ENCODE measurements around the gene DNAAF2. TPM values are rescaled to one million over a fixed set of nuclear protein-coding genes. Genes with fewer than 3 reads are reported as not detected.
"Not testable (repeated sequence)": the region's sequence is repeated elsewhere in the genome, so short reads cannot be mapped to it uniquely, and the experiment has no call there.

Gene DNAAF2
- total RNA-seq, 1 donor from 2014 or later, result 17.2 TPM

DNA sequence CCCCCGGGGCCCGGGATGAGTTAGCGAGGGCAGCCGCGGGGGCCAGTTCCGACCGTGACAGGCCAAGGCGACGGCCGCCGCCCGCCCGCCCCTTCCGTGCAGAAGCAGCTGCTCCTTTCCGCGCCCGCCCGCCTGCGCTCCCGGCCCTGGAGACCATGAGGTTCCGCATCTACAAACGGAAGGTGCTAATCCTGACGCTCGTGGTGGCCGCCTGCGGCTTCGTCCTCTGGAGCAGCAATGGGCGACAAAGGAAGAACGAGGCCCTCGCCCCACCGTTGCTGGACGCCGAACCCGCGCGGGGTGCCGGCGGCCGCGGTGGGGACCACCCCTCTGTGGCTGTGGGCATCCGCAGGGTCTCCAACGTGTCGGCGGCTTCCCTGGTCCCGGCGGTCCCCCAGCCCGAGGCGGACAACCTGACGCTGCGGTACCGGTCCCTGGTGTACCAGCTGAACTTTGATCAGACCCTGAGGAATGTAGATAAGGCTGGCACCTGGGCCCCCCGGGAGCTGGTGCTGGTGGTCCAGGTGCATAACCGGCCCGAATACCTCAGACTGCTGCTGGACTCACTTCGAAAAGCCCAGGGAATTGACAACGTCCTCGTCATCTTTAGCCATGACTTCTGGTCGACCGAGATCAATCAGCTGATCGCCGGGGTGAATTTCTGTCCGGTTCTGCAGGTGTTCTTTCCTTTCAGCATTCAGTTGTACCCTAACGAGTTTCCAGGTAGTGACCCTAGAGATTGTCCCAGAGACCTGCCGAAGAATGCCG lies 13.7 kb downstream of the DNAAF2 start:
- peak; percentile 49 for DNase-seq

DNA sequence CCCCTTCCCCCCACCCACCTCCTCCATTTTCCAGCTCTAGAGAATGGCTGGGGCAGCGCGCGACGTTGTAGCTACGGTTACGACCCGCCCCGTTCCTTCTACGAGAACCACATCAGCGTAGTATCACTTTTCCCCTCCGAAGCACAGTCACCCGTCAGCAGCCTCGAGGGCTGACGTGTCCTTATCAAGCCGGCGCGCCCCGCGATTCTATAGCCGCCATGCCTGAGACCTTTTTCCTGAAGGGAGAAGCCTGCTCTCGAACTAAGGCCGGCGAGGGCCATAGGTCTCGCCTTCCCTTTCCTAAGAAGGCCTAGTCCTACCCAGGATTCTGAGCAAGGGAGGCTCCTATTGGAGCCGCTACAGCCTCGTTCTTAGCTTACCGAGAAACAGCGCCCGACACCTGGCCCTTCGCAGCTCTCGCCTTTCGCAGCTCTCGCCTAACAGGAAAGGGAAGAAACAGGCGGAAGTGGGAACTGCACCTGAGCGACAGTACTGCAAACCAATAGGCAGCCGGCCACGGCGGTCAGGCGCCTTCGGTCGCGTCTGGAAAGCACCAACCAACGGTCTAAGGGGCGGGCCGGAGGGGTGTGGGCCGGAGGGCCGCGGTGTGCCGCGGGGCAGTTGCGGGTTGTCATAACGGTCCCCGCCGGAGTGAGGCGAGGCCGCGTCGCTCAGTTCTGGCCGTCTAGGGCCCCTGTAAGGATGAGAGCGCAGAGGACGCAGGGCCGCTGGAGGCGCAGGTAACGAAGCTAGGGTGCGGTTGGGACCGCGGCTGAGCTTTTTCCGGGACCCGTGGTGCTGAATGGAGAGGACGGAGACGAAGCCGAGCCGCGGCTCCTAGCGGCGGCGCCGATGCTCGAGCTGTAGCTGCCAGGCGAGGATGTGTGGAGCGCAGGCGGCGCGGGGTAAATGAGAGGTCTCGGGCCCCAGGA lies 14.6 kb downstream of the DNAAF2 start, which contains the start of the genes MGAT2 and RPL36AL:
MGAT2 (plus strand) TSS at position 618 of the 932 bp plus-strand sequence. CDS start 470 bp downstream, outside the sequence.
RPL36AL (minus strand) TSS at position 445 of the 932 bp plus-strand sequence. CDS start 1,522 bp downstream, outside the sequence.
- peak; percentile 97 for DNase-seq

DNA sequence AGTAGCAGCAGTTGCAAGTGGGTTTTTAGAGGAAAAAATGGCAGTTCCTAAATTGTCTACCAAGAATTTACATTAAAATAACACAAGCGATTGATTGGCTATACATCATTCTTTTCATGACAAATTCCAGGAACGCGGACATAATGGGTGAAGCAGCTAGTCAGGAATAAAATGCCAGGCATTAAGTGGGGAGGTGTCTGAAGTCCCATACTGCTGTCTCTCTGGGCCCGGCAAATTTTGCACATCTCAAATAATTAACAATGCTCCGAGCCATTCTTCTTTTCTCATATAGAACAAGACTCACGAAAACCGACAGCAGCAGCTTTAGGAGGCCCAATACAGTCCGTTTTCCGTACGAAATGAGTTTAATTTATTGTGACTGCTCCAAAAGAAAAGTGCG lies 15.3 kb downstream of the DNAAF2 start:
- no peak for DNase-seq

DNA sequence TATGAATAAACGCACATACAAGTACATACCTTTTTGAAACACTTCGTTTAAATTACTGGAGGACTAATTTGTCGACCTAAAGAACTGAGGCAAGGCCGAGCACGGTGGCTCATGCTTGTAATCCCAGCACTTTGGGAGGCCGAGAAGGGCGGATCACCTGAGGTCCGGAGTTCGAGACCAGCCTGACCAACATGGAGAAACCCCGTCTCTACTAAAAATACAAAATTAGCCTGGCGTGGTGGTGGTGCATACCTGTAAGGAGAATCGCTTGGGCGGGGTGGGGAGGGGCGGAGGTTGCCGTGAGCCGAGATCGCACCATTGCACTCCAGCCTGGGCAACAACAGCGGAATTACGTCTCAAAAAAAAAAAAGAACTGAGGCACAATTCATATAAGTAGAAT lies 15.8 kb downstream of the DNAAF2 start:
- not testable (repeated sequence) for DNase-seq

DNA sequence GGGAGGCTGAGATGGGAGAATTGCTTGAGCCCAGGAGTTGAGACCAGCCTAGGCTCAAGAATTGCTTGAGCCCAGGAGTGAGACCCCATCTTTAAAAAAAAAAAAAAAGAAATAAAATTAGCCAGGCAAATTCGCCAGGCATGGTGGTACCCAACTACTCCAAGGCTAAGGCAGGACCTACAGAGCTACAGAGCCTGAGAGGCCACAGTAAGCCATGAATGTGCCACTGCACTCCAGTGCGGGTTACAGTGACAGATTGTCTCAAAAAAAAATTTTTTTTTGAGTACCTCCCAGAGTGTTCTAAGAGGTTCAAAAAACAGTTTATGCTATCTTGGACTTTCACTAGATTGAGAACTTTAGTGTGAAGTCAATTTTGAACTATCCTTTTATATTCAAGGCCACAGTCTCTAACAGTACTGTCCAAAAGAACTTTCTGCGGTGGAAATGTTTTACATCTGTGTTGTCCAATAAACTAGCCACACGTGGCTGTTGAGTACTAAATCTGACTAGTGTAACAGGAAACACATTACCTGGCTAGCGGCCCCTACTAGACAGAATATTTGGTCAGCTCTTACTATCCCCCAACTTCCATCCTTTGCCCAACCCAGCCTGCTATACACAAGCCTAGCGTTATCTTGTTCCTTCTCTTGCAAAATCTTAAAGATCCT lies 17.1 kb downstream of the DNAAF2 start:
- no peak for DNase-seq

DNA sequence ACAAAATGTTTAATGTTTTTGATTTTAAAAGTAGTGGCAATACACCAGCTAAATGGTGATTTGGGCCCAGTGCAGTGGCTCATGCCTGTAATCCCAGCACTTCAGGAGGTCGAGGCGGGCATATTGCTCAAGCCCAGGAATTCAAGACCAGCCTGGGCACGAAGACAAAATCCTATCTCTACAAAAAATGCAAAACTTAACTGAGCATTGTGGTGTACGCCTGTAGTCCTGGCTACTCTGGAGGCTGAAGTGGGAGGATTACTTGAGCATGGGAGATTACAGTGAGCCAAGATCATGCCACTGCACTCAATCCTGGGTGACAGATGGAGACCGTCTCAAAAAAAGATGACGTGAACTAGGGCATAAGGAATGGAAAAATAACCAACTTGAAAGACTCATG lies 19.3 kb downstream of the DNAAF2 start:
- no peak for DNase-seq

DNA sequence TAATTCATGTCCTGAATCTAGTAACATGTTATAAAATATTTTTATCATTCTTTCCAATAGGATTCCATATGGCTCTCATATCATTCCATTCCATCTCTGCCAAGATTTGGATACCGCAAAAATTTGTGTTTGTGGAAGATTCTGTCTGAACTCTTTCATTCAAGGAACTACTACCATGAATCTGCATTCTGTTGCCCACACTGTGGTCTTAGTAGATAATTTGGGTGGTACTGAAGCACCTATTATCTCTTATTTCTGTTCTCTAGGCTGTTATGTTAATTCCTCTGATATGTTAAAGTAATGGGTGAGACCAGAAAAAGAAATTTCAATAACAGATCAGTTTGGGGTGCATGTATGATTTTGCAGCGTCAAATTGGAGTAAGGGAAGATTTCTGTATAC lies 20.8 kb downstream of the DNAAF2 start:
- DNase-seq, result no peak

DNA sequence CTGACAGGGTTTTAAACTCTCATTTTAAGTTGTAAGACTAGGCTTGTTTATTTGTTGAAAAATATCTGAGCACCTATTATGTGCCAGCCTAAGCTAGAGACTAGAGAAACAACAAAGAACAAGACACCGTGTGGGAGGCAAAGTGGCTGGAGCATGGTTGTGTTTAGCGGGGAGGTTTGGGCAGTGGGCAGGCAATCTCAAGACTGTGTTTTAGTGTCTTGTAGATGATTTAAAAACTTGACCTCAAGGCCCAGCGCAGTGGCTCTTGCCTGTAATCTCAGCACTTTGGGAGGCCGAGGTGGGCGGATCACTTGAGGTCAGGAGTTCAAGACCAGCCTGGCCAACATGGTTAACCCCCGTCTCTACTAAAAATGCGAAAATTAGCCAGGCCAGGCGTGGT lies 22.4 kb downstream of the DNAAF2 start:
- no peak for DNase-seq

DNA sequence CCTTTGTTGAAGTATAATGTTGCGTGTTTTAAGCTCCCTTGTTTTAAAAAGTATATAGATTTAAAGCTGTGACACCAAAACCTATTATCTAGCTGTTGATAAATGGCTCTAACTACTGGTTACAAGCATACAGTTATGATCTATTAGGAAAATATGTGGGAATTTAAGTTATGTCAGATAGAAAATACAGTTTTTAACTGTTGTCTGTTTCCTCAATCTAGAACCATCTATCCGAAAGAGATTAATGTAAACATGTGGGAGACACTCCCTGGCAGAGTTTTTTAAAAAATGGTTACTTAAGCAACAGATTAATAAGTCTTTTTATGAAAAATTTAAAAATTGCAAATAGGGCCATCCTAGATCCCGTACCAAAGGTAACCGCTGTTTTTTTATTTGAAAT lies 22.8 kb downstream of the DNAAF2 start:
- no peak for DNase-seq

DNA sequence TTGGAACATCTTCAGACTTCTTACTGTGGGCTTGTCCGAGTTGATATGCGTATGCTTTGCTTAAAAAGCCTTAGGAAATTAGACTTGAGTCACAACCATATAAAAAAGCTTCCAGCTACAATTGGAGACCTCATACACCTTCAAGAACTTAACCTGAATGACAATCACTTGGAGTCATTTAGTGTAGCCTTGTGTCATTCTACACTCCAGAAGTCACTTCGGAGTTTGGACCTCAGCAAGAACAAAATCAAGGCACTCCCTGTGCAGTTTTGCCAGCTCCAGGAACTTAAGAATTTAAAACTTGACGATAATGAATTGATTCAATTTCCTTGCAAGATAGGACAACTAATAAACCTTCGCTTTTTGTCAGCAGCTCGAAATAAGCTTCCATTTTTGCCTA lies 27.5 kb downstream of the DNAAF2 start:
- DNase-seq, result no peak

DNA sequence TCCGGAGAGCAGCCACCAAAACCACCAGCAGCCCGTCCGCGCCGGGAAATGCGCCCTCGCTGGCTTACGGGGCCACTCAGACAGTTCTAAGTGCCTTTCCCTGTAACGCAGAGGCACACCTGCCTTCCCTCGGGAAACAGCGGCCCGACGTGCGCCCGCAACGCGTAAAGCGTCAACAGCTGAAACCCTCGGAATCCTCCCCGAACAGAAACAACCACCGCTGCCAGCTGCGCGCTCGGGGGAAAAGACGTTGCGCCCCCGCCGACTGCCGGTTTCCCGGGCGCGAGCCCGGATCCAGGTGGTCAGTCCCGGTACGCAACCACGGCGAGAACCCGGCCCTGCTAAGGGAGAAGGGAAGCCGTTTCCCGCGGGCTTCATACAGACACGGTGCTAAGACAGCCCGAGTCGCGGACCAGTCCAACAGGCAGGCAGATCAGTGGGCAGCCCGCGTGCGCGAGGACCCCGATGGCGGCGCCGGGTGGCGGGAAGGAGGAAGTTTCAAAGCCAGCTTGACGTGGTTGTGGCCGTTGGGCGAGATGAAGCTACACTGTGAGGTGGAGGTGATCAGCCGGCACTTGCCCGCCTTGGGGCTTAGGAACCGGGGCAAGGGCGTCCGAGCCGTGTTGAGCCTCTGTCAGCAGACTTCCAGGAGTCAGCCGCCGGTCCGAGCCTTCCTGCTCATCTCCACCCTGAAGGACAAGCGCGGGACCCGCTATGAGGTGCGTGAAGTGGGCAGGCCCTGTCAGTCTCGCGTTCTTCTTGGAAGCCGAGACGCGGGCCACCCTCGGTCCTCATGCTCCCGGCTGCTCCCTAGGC lies 36.4 kb downstream of the DNAAF2 start, which contains the start of gene LRR1:
LRR1 (plus strand) TSS at position 456 of the 816 bp plus-strand sequence; CDS start at position 537, 81 bp downstream.
- DNase-seq, result peak; percentile 86

DNA sequence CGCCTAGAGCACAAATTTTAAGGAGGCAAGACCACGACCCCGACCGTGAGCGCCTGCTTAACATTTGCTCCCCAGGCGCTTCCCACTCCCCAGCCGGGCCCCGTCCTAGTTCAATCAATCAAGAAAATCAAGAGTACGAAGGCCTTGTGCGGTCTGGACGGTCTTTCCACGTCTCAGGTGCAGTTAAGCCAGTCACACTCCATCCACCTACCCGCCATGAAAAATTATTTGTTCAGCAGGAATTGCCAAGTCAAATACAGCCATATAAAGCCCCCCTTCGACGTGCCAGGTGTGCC lies 36.9 kb downstream of the DNAAF2 start:
- no peak for DNase-seq

DNA sequence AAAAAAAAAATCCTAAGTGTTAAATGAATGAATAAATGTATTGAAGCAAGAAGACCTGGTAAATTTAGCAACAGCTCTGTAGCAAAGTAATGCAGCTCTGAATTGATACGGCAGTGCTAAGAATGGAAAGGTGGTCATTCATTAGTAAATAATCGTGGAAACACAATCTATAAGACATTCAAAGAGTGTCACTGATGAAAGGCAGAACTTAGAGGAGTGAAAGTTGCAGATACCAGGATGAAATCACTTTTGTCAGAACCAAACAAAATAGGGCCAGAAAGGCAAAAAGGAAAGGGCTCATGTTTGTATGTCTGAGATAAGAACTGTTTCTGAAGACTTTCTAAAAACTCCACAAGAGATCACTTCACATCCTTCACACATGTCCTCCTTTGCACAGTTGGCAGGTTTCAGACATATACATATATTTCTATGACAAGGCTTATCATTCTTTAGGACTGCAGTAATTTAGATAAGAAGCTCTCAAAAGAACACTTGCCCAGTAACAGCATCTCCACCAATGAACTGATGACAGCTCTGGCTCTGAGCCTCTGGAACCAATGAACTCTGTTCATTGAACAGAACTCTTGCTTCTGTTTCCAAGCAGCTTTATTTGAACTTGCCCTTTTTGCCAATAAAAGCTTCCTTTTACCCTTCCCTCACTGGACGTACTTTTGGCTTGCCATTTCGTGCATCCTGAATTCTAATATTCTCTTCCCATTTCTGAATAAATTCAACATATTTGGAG lies 40.5 kb downstream of the DNAAF2 start:
- no peak for DNase-seq

DNA sequence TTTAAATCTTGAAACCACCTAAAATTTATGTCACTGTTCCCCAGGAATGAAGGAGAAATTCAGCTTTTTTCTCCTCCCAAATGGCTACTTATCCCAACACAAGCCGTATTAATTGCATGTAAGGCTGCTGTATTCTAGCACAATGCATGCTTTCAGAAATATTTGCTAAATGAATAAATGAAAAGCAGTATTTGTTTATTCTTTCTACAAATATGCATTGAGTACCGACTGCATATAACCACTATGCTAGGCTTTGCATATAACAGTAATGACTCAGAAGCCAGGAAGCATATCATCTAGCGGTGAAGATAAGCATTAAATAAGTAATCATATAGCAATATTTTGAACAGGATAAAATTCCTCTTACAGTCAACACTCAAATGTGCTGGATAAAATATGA lies 42.0 kb downstream of the DNAAF2 start:
- no peak for DNase-seq

DNA sequence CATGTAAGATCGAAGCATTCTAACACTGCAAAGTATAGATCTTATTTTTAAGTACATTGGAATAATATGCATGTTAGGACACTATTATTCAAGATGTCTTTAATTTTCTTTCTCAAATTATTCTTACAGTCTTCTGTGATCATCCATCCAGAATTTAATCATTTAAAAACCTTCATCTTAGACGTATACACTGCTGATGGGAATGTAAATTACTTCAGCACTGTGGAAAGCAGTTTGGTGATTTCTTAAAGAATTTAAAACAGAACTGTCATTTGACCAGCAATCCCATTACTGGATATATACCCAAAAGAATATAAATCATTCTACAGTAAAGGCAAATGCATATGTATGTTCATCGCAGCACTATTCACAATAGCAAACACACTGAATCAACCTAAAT lies 45.7 kb downstream of the DNAAF2 start:
- no peak for DNase-seq

DNA sequence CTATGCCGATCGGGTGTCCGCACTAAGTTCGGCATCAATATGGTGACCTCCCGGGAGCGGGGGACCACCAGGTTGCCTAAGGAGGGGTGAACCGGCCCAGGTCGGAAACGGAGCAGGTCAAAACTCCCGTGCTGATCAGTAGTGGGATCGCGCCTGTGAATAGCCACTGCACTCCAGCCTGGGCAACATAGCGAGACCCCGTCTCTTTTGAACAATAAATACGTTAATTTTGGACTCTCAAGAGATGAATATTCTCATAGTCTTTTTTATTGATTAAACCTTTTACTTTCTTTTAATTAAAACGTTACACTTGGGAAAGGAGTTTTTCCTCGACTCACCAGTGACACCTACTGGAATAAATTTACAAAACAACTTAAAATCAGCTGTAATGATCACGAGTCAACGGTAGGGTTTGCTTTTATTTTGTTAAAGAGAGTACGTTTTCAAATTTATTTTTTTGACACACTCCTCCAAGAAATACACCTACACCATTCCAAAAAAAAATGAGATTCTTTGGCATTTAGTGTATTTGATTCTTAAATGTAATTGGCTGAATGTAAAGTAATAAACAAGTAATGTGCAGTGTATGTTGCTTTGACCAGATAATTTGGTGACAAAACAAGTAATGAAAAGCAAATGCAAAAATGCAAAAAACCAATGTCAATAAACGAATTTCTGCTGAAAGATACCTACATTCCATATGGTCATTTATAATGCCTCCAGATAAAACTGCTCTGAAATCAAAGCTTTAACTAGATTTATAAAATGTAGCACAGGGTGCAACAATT lies 48.2 kb downstream of the DNAAF2 start:
- DNase-seq, result no peak

DNA sequence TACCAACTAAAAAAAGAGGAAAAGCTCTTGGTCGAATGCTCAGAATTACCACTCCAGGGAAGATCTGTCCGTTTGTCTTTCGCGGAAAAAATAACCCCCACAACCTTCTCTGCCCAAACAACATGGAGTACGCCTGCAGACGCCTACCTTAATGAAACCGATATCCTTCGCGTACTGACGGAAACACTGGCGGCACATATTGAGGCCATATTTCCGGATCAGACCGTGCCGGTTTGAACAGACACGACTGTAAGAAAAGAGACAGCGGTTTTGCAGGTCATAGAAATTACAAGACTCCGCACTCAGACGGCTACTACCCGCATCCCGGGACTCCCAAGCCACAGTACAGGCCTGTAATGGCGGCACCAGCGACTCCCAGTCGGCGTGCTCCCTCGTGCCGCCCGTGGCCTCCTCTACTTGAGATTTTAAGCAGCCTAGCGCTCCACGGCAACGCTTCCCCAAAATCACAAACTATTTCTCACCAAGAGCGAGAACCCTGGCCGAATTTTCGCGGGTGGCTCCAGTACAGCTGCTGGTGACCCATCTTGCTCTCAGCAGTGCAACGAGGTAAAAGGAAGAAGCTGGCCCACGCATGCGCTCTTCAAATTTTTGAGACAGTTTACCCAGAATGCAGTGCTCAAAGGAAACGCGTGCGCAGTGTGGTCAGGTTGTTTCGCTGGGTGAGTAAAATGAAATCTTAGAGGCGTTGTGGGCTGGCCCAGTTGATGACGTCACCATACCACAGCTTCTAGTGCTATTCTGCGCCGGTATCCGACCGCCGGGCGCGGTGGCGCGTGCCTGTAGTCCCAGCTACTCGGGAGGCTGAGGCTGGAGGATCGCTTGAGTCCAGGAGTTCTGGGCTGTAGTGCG lies 49.0 kb downstream of the DNAAF2 start, which contains the start of gene RPS29:
RPS29 (minus strand) TSS at position 578 of the 870 bp plus-strand sequence; CDS start at position 544, 34 bp downstream.
- DNase-seq, result peak; percentile 95

DNA sequence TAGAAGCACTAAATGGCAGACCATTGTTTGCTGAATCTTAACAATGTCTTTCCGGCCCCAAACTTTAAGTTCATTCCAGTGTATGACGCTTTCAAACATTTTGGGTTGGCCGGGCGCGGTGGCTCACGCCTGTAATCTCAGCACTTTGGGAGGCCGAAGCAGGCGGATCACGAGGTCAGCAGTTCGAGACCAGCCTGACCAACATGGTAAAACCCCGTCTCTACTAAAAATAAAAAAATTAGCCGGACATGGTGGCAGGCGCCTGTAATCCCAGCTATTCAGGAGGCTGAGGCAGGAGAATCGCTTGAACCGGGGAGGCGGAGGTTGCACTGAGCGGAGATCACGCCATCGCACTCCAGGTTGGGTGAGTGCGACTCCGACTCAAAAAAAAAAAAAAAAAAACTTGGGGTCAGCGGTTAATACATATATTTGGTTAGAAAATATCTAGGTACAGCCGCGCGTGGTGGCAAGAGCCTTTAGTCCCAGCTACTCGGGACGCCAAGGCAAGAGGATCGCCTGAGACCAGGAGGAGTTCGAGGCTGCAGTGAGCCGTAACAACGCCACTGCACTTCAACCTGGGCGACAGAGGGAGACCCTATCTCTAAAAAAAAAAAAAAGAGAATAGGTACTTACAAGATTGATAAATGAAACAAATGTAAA lies 49.9 kb downstream of the DNAAF2 start:
- not testable (repeated sequence) for DNase-seq
